Thymus (tissue), 11 donors: ENCODE results near the gene BOC. TPM values are rescaled to one million over a fixed set of nuclear protein-coding genes. Genes with fewer than 3 reads are reported as not detected.

Source experiments
- DNase-seq, 9 donors: peaks; one replicate each; pipeline ENCODE4 v3.0.0-alpha.2; 2013; ENCODE audit warnings: low spot score in 9 of 9, low read depth in 6 of 9, missing footprints in 1 of 9
- H3K27ac ChIP-seq, 2 donors: one replicate each; pipeline ENCODE4 v1.5.1; 2013; ENCODE audit warnings: control low read depth in 1 of 2, low read depth in 1 of 2, low read length in 1 of 2, mild to moderate bottlenecking in 1 of 2, moderate library complexity in 1 of 2
- H3K27me3 ChIP-seq, 2 donors: one replicate each; pipeline ENCODE4 v1.5.1; 2013; ENCODE audit warnings: low read length in 1 of 2; ENCODE audit not compliant: control insufficient read depth in 2 of 2, insufficient read depth in 1 of 2
- H3K36me3 ChIP-seq, 2 donors: one replicate each; pipeline ENCODE4 v1.5.1; 2013; ENCODE audit warnings: low read length in 1 of 2, mild to moderate bottlenecking in 1 of 2, moderate library complexity in 1 of 2; ENCODE audit not compliant: control insufficient read depth in 2 of 2, insufficient read depth in 2 of 2
- H3K4me1 ChIP-seq, 2 donors: one replicate each; pipeline ENCODE4 v1.5.1; 2013; ENCODE audit warnings: low read length in 2 of 2; ENCODE audit not compliant: control insufficient read depth in 2 of 2, insufficient read depth in 2 of 2
- H3K4me3 ChIP-seq, 2 donors: one replicate each; pipeline ENCODE4 v1.5.1; 2013; ENCODE audit warnings: low read length in 2 of 2, control low read depth in 1 of 2, mild to moderate bottlenecking in 1 of 2
- H3K9me3 ChIP-seq, 2 donors: one replicate each; pipeline ENCODE4 v1.5.1; 2013; ENCODE audit warnings: low read length in 1 of 2, mild to moderate bottlenecking in 1 of 2; ENCODE audit not compliant: control insufficient read depth in 2 of 2, insufficient read depth in 1 of 2
- WGBS: extraction: QIAGEN DNeasy Blood & Tissue Kit; methylation state at CpG from one replicate; pipeline ENCODE4 v1.1.7; 2013; 5-methylcytosine and 5-hydroxymethylcytosine counted together
- polyA plus RNA-seq: library from polyadenylated mRNA; stranded (reverse); fragments of 200-250 nt; gene quantifications from one replicate; pipeline ENCODE4 v1.2.3, GENCODE V29; 2013
- total RNA-seq: library from RNA; stranded (reverse); fragments of 120-200 nt; gene quantifications from one replicate; pipeline ENCODE4 v1.2.4, GENCODE V29; 2013
- donor health status: healthy.

Gene BOC
- total and polyA plus RNA-seq, 2 donors = 5.5 to 5.7 TPM

GRCh38 chr3:113218681-113219045 lies 7.3 kb downstream of the BOC start:
- WGBS = 12% methylated on average over 1 of the region's 1 CpG
- Histone ChIP-seq H3K27ac (no peak overlapping the region), H3K4me1 (peaks cover 10 to 40% of the 10 kb centered on the region in 2 donors), H3K27me3 (peaks cover 0 to 14% of the 10 kb centered on the region in 2 donors), H3K4me3 (no peak overlapping the region), H3K9me3 (no peaks in the 10 kb centered on the region), H3K36me3 (no peaks in the 10 kb centered on the region)
- DNase-seq = no peak

- Histone ChIP-seq H3K27me3 (peaks cover 0 to 6% of the 10 kb centered on the region in 2 donors), H3K36me3 (no peaks in the 10 kb centered on the region), H3K4me3 (no peak overlapping the region), H3K9me3 (no peaks in the 10 kb centered on the region), H3K4me1 (peaks cover 10 to 47% of the 10 kb centered on the region in 2 donors), H3K27ac (peak overlapping the region in 1 of 2 donors; percentile 49)
- WGBS = 53% methylated on average over 6 of the region's 6 CpGs
- DNase-seq = no peak
These were observed 8.4 kb downstream of the BOC start for GRCh38 chr3:113219605-113220300.

GRCh38 chr3:113220721-113221120 lies 9.4 kb downstream of the BOC start:
- Histone ChIP-seq H3K9me3 (no peaks in the 10 kb centered on the region), H3K4me1 (peaks cover 10 to 47% of the 10 kb centered on the region in 2 donors), H3K27me3 (peaks cover 0 to 2% of the 10 kb centered on the region in 2 donors), H3K27ac (peak overlapping the region in 1 of 2 donors; percentile 42), H3K4me3 (no peak overlapping the region), H3K36me3 (no peaks in the 10 kb centered on the region)
- 97% methylated on average over 5 of the region's 5 CpGs for WGBS
- DNase-seq = no peak

GRCh38 chr3:113221721-113222257 lies 10.4 kb downstream of the BOC start:
- no peaks in the 10 kb centered on the region for H3K36me3 ChIP-seq
- 68% methylated on average over 2 of the region's 2 CpGs for whole genome bisulfite sequencing
- H3K4me3 ChIP-seq = no peak overlapping the region
- no peak overlapping the region for H3K27ac ChIP-seq
- peaks cover 10 to 47% of the 10 kb centered on the region in 2 donors for H3K4me1 ChIP-seq
- no peak for DNase-seq
- H3K9me3 ChIP-seq = no peaks in the 10 kb centered on the region
- peaks cover 0 to 2% of the 10 kb centered on the region in 2 donors for H3K27me3 ChIP-seq

GRCh38 chr3:113222451-113223086 lies 11.2 kb downstream of the BOC start:
- Histone ChIP-seq H3K4me3 (no peak overlapping the region), H3K27ac (no peak overlapping the region), H3K4me1 (peaks cover 10 to 47% of the 10 kb centered on the region in 2 donors), H3K27me3 (peaks cover 0 to 2% of the 10 kb centered on the region in 2 donors), H3K36me3 (no peaks in the 10 kb centered on the region), H3K9me3 (no peaks in the 10 kb centered on the region)
- no peak for DNase-seq
- 34% methylated on average over 10 of the region's 10 CpGs for WGBS

GRCh38 chr3:113223475-113224281 lies 12.3 kb downstream of the BOC start:
- Histone ChIP-seq H3K27ac (peak overlapping the region in 1 of 2 donors; percentile 13), H3K4me1 (peaks cover 6 to 44% of the 10 kb centered on the region in 2 donors), H3K27me3 (peaks cover 0 to 2% of the 10 kb centered on the region in 2 donors), H3K36me3 (no peaks in the 10 kb centered on the region), H3K4me3 (no peak overlapping the region), H3K9me3 (no peaks in the 10 kb centered on the region)
- 49% methylated on average over 18 of the region's 18 CpGs for WGBS
- DNase-seq = peak in 2 of 9 donors; percentile 26 to 44

GRCh38 chr3:113225286-113225685 lies 13.9 kb downstream of the BOC start:
- Histone ChIP-seq H3K4me3 (no peak overlapping the region), H3K27me3 (peaks cover 0 to 2% of the 10 kb centered on the region in 2 donors), H3K4me1 (peaks cover 5 to 27% of the 10 kb centered on the region in 2 donors), H3K27ac (no peak overlapping the region), H3K36me3 (no peaks in the 10 kb centered on the region), H3K9me3 (no peaks in the 10 kb centered on the region)
- 90% methylated on average over 2 of the region's 2 CpGs for WGBS
- DNase-seq = no peak

GRCh38 chr3:113226491-113226890 lies 15.1 kb downstream of the BOC start:
- no peak overlapping the region for H3K4me3 ChIP-seq
- no peaks in the 10 kb centered on the region for H3K36me3 ChIP-seq
- H3K27ac ChIP-seq = no peak overlapping the region
- DNase-seq = no peak
- peaks cover 5 to 25% of the 10 kb centered on the region in 2 donors for H3K4me1 ChIP-seq
- 97% methylated on average over 3 of the region's 3 CpGs for WGBS
- peaks cover 0 to 2% of the 10 kb centered on the region in 2 donors for H3K27me3 ChIP-seq
- no peaks in the 10 kb centered on the region for H3K9me3 ChIP-seq
